Adrenal gland (tissue), 12 donors: ENCODE data around the gene NRXN2. TPM values are rescaled to one million over a fixed set of nuclear protein-coding genes. Genes with fewer than 3 reads are reported as not detected.

ENCODE experiments used
- DNase-seq, 7 donors: peaks; one replicate each; pipeline ENCODE4 v3.0.0-alpha.2; 2019 to 2020
- H3K27ac ChIP-seq, 5 donors: fragments of 200-600 bp; sonication (generic) in 4 of 5; 1 replicate in 3 of 5; 2 replicates in 2 of 5; pipeline versions ENCODE4 v1.5.1 to v1.8.0; 2016 to 2020; ENCODE audit warnings: mild to moderate bottlenecking in 1 of 5
- H3K27me3 ChIP-seq: fragments of 200-600 bp; 2 replicates; pipeline ENCODE4 v1.8.0; 2021
- H3K36me3 ChIP-seq, 2 donors: fragments of 200-600 bp; replicated peaks in 1 of 2; 1 replicate in 1 of 2; 2 replicates in 1 of 2; pipeline versions ENCODE4 v1.5.1 to v1.8.0; 2018 to 2022
- H3K4me1 ChIP-seq, 2 donors: fragments of 200-600 bp; replicated peaks in 1 of 2; 1 replicate in 1 of 2; 2 replicates in 1 of 2; pipeline versions ENCODE4 v1.5.1 to v1.8.0; 2018 to 2021
- H3K4me3 ChIP-seq, 4 donors: fragments of 200-600 bp; sonication (generic) in 3 of 4; one replicate each; pipeline ENCODE4 v1.5.1; 2016 to 2018
- H3K9me3 ChIP-seq, 3 donors: fragments of 200-600 bp; sonication (generic) in 1 of 3; replicated peaks in 1 of 3; 1 replicate in 2 of 3; 2 replicates in 1 of 3; pipeline versions ENCODE4 v1.5.1 to v1.8.0; 2016 to 2021
- POLR2A ChIP-seq, 2 donors: fragments of 450-650 bp; IDR thresholded peaks; one replicate each; pipeline ENCODE4 v1.6.1; 2017; ENCODE audit warnings: antibody characterized with exemption in 2 of 2, mild to moderate bottlenecking in 2 of 2, moderate library complexity in 1 of 2
- WGBS, 4 donors: extraction: QIAGEN DNeasy Blood & Tissue Kit in 2 of 4; methylation state at CpG; one replicate each; pipeline versions ENCODE4 v1.1.5 to v1.1.7; 2013 to 2017; 5-methylcytosine and 5-hydroxymethylcytosine counted together
- intact Hi-C, 2 donors: fragments of 100-400 bp; cut with DNase I; formaldehyde crosslinking; loops; one replicate each; pipeline versions ENCODE4 v1.14.1 to v1.15.0; 2022 to 2023
- polyA plus RNA-seq, 3 donors: library from polyadenylated mRNA; stranded (reverse); fragments of 200-250 nt in 2 of 3; fragments of 350-450 nt in 1 of 3; fragmentation: Illumina TruSeq in 1 of 3; extraction: RNeasy Lipid Tissue Mini Kit (QIAGEN cat#74804) in 1 of 3; gene quantifications; one replicate each; pipeline ENCODE4 v1.2.3, GENCODE V29; 2013 to 2014
- total RNA-seq, 9 donors: library from RNA; depleted of rRNA in 4 of 9; stranded (reverse); fragments of >200 nt in 4 of 9; fragments of 120-200 nt in 1 of 9; fragmentation: NEBNext Ultra II Directional in 1 of 9; extraction: Animal tissue kit (Norgen Biotek cat#: 25700) in 1 of 9; gene quantifications; one replicate each; pipeline versions ENCODE4 v1.1.0 to v1.2.4, GENCODE V29; 2013 to 2023
- TF ChIP-seq, protein P1 (sequence below), 6 experiments: fragments of 450-650 bp in 4 of 6; fragments of 200-600 bp in 2 of 6; sonication (generic) in 1 of 6; IDR thresholded peaks; 1 replicate in 5 of 6; 2 replicates in 1 of 6; pipeline versions ENCODE4 v1.5.1 to v1.8.0; 2016 to 2021; ENCODE audit warnings: antibody characterized with exemption in 6 of 6, mild to moderate bottlenecking in 2 of 6, moderate library complexity in 1 of 6
- donor health status: healthy with polysubstance abuse.
- donor health status: Bipolar disorder and iron deficiency.
- donor health status: DM: yes; HTN: yes; CAD: no.
- donor health status: DM: no; HTN: no; CAD: no.
- donor health status: DM: no; HTN: no; CAD: no.
- donor health status: DM: yes; HTN: yes; CAD: no.

NRXN2 gene
- total and polyA plus RNA-seq, 12 donors: 1.7 to 17.1 (median 4.9) TPM

DNA sequence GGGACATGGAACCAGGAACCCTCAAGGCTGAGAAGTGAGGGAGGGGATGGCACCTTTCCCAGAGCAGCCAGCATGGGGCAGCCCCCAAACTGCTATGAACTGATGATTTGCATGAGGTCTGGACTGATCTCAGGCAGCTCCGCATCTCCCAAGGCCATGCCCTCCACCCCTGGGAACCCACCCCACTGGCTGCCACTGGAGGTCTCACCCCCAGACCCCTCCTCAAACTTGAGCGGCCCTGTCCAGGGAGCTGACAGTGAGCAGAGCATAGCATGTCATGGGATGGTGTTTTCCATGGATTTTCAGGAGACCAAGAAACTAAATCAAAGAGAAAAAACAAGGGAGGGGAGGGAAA lies 46.8 kb downstream of the NRXN2 start:
- Histone ChIP-seq H3K9me3 (no peaks in the 10 kb centered on the region), H3K4me1 (no peaks in the 10 kb centered on the region), H3K27me3 (peaks cover 3% of the 10 kb centered on the region), H3K4me3 (no peak overlapping the region), H3K36me3 (no peaks in the 10 kb centered on the region), H3K27ac (no peak overlapping the region)
- no peak for TF ChIP-seq POLR2A (IDR thresholded peaks at IDR 0.05)
- TF ChIP-seq, protein P1, sequence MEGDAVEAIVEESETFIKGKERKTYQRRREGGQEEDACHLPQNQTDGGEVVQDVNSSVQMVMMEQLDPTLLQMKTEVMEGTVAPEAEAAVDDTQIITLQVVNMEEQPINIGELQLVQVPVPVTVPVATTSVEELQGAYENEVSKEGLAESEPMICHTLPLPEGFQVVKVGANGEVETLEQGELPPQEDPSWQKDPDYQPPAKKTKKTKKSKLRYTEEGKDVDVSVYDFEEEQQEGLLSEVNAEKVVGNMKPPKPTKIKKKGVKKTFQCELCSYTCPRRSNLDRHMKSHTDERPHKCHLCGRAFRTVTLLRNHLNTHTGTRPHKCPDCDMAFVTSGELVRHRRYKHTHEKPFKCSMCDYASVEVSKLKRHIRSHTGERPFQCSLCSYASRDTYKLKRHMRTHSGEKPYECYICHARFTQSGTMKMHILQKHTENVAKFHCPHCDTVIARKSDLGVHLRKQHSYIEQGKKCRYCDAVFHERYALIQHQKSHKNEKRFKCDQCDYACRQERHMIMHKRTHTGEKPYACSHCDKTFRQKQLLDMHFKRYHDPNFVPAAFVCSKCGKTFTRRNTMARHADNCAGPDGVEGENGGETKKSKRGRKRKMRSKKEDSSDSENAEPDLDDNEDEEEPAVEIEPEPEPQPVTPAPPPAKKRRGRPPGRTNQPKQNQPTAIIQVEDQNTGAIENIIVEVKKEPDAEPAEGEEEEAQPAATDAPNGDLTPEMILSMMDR (IDR thresholded peaks at IDR 0.05): no peak
- 52 to 75% (median 67%) methylated on average over 2 of the region's 2 CpGs for WGBS, 4 donors
- intact Hi-C loops: no loop called here
- no peak for DNase-seq

DNA sequence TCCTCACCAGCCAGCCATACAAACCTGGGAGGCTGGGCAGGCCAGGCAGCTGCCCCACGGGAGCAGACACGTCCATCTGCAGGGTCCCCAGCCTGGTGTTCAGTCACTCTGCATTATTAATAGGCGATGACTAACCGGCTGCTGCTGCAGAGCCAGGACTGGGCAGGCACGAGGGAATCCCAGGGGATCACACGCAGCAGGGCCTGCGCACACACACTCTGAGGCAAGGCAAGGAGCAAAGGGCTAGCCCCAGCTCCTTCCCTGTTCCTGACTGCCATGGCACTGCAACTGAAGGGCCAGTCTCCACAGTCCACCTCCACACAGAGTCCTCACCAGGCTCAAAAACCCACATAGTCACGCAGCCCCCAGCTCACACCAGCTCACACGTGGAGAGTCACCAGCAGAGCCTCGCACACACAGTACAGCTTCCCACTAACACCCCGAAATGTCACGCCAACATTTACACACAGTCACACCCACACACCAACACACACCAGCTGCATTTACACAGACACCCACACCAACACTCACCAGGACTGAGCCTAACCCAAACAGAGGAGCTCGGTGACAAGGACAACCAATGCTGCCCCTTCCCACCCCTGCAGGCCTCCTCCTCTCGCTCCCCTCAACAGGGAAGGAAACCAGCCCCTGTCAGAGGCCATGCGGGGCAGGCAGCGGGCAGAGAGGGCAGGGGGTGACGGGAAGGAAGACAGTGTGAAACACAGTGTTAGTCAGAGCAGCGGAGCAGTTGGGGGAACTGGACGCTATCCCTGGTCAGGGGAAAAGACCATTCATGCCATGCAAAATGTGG lies 47.3 kb downstream of the NRXN2 start:
- TF ChIP-seq, protein P1 (IDR thresholded peaks at IDR 0.05): no peak
- no peak for TF ChIP-seq POLR2A (IDR thresholded peaks at IDR 0.05)
- Histone ChIP-seq H3K4me3 (no peak overlapping the region), H3K27me3 (peaks cover 3% of the 10 kb centered on the region), H3K36me3 (no peaks in the 10 kb centered on the region), H3K9me3 (no peaks in the 10 kb centered on the region), H3K4me1 (no peaks in the 10 kb centered on the region), H3K27ac (peak overlapping the region in 1 of 5 donors; percentile 71)
- intact Hi-C loops: no loop called here
- WGBS, 4 donors: 43 to 57% (median 52%) methylated on average over 12 to 19 of the region's 19 CpGs
- DNase-seq: peak; percentile 76 to 91 (median 86)

DNA sequence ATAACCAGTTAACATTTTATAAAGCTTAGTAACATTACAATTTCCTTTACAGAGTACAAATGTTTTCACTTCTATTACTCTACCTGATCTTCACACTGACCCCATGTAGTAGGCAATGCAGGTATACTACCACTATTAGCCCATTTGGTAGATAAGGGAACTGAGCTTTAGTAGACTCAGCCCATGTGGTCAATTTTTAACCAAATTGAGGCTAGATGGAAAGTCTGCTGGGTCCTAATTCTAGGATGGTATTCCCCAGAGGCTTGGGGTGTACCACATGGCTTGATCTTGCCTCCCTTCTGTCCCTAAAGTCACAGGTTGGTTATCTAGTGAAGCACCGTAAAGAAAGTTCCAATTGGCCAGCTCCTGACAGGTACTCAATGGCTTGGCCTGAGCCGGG lies 48.2 kb downstream of the NRXN2 start:
- peaks cover 3% of the 10 kb centered on the region for H3K27me3 ChIP-seq
- DNase-seq: no peak
- WGBS, 4 donors: 83 to 95% (median 85%) methylated on average over 2 of the region's 2 CpGs
- H3K4me1 ChIP-seq: no peaks in the 10 kb centered on the region
- H3K9me3 ChIP-seq: no peaks in the 10 kb centered on the region
- no peak overlapping the region for H3K27ac ChIP-seq
- no peaks in the 10 kb centered on the region for H3K36me3 ChIP-seq
- intact Hi-C loops: no loop called here
- no peak overlapping the region for H3K4me3 ChIP-seq
- TF ChIP-seq, protein P1 (IDR thresholded peaks at IDR 0.05): no peak
- TF ChIP-seq POLR2A (IDR thresholded peaks at IDR 0.05): no peak

DNA sequence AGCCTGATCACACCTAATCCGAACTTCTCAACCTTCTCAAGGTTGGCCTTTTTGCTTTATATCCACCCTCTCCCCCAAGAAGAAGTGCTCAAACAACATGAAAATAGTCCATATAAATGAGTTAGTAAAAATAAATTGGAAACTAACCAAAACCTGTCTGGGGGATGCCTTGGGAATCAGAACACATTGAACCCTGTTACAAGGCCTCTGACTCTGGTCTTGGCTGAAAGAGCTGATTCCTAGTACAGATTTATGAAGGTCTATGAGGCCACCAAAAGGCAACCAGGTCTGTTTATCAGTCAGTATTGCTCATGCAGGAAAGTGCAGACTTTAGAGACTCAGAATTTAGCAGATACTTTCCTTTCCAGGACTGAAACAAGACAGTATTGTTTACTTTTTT lies 49.7 kb downstream of the NRXN2 start:
- no peak for DNase-seq
- 74 to 89% (median 79%) methylated on average over 1 of the region's 1 CpG for WGBS, 4 donors
- Histone ChIP-seq H3K27ac (no peak overlapping the region), H3K9me3 (no peaks in the 10 kb centered on the region), H3K36me3 (no peaks in the 10 kb centered on the region), H3K4me3 (no peak overlapping the region), H3K27me3 (peaks cover 3% of the 10 kb centered on the region), H3K4me1 (no peaks in the 10 kb centered on the region)
- intact Hi-C loops: no loop called here
- TF ChIP-seq, protein P1 (IDR thresholded peaks at IDR 0.05): no peak
- no peak for TF ChIP-seq POLR2A (IDR thresholded peaks at IDR 0.05)
